Breast epithelium (tissue), 3 donors: Measurements from ENCODE around the gene PLEKHM2.

Source experiments
- POLR2A ChIP-seq: fragments of 450-650 bp; IDR thresholded peaks from one replicate; pipeline ENCODE4 v1.6.1; 2016; ENCODE audit warnings: antibody characterized with exemption, mild to moderate bottlenecking, moderate library complexity
- POLR2AphosphoS5 ChIP-seq, 3 donors: sonication (generic); formaldehyde crosslinking; IDR thresholded peaks; one replicate each; pipeline ENCODE4 v1.6.1; 2017; ENCODE audit warnings: antibody characterized with exemption in 3 of 3
- TF ChIP-seq, protein P1 (sequence below), 3 donors: fragments of 450-650 bp; IDR thresholded peaks; one replicate each; pipeline ENCODE4 v1.5.1; 2016 to 2017; ENCODE audit warnings: antibody characterized with exemption in 3 of 3, mild to moderate bottlenecking in 3 of 3, moderate library complexity in 3 of 3

DNA sequence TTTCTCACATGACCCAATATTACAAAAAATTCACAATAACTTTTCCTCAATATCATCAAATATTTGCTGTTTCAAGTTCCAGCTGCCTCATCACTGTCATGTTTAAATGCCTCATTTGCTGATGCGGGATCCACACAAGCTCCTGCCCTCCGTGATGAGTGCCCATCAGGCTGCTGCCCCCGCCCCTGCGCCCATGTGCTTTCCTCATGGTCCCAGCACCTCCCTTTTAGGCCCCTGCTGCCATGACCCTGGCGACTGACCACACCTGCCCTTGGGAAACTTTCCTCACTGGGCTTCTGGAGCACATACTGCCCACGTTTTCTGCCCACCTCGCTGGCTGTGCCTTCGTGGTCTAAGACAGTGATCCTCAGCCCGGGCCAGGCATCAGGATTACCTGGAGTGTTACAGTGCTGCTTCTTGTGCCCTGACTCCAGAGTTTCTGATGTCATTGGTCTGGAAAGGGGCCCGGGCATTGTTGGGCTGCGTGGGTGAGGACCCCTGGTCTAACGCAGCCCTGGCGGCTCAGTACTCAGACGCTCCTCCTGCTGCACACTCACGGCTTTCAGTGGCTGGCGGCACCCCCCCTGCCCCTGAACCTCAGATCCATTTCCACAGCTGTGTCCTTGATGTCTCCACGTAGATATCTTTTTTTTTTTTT lies 20.5 kb downstream of the PLEKHM2 start:
- TF ChIP-seq, protein P1, sequence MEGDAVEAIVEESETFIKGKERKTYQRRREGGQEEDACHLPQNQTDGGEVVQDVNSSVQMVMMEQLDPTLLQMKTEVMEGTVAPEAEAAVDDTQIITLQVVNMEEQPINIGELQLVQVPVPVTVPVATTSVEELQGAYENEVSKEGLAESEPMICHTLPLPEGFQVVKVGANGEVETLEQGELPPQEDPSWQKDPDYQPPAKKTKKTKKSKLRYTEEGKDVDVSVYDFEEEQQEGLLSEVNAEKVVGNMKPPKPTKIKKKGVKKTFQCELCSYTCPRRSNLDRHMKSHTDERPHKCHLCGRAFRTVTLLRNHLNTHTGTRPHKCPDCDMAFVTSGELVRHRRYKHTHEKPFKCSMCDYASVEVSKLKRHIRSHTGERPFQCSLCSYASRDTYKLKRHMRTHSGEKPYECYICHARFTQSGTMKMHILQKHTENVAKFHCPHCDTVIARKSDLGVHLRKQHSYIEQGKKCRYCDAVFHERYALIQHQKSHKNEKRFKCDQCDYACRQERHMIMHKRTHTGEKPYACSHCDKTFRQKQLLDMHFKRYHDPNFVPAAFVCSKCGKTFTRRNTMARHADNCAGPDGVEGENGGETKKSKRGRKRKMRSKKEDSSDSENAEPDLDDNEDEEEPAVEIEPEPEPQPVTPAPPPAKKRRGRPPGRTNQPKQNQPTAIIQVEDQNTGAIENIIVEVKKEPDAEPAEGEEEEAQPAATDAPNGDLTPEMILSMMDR (IDR thresholded peaks at IDR 0.05) = no peak
- TF ChIP-seq POLR2A = no peak
- no peak for TF ChIP-seq POLR2AphosphoS5 (IDR thresholded peaks at IDR 0.05)
